ENCODE data around the gene FAM168B.

Gene FAM168B

DNA sequence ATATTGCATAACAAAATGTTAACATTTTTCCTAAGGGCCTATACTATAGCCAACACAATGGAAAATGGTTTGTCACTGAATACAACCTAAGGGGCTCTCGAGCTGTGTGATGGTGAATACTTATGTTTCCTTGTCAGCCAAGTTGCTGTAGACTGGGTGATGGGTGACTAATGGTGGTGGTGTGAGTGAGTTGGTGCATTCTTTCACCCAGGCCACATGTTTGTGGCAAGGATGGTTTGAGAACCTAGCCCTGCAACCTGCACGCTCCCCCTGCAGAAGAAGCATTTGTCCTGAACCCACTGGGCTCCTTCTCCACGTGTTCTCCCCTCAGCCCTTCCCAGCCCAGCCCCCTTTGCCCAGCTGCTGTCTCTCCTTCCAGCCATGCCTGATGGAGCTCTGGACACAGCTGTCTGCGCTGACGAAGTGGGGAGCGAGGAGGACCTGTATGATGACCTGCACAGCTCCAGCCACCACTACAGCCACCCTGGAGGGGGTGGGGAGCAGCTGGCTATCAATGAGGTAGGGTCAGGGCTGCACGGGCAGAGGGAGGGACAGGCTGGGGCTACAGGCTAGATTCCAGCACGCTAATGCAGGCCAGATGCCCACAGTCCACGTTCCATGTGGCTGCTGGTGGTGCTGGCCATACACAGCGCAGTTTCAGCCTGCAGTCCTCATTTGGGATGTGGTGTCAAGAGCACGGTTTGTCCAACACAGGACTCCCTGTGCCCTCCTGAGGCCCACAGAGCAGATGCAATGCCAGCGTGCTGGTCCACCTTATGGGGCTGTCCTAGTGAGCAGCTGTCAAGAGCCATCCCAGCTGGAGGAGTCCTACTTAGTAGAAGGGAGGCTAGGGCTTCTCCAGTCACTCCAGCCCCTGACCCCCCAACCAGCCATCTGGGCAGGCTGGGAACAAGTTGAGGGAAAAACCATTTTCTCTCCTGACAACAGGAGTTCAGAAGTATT lies 65.4 kb downstream of the FAM168B start:
- in situ Hi-C loops (cut with MboI; ENCODE audit: low sequenced_read_pairs): no loop called here

- in situ Hi-C loops (cut with MboI; ENCODE audit: low sequenced_read_pairs): no loop called here
Measured at GRCh38 chr2:131026919-131027318, 66.3 kb downstream of the FAM168B start.

DNA sequence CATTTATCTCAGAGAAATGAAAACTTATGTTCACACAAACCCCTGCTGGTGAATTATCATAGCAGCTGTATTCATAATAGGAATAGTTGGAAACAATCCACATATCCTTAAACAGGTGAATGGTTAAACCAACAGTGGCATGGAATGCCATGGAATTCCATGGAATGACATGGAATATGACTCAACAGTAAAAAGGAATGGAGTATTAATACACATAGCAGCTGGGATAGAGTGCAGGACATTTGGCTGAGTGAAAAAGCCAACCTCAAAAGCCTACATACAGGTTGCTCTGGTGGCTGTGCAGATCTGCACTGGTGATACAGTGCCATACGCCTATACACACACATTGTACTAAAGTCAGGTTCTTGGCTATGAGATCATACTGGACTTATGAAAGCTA lies 69.5 kb downstream of the FAM168B start:
- in situ Hi-C loops (cut with MboI; ENCODE audit: low sequenced_read_pairs): no loop called here

DNA sequence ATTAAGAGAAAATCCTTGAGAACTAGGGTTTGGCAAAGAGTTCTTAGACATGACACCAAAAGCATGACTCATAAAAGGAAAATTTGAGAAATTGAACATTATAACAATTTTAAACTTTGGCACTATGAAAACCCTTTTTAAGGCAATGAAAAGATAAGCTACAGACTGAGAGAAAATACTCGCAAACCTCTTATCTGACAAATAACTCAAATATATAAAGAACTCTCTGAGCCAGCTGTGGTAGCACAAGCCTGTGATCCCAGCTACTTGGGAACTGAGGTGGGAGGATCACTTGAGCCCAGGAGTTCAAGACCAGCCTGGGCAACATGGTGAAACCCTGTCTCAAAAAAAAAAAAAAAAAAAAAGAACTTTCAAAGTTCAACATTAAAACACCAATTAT lies 70.5 kb downstream of the FAM168B start:
- in situ Hi-C loops (cut with MboI; ENCODE audit: low sequenced_read_pairs): no loop called here

- in situ Hi-C loops (cut with MboI; ENCODE audit: low sequenced_read_pairs): no loop called here
Measured at GRCh38 chr2:131016826-131017741, 76.2 kb downstream of the FAM168B start.

- in situ Hi-C loops (cut with MboI; ENCODE audit: low sequenced_read_pairs): no loop called here
Measured at GRCh38 chr2:131015764-131016163, 77.5 kb downstream of the FAM168B start.

GRCh38 chr2:131014141-131014540 lies 79.1 kb downstream of the FAM168B start:
- in situ Hi-C loops (cut with MboI; ENCODE audit: low sequenced_read_pairs): no loop called here

DNA sequence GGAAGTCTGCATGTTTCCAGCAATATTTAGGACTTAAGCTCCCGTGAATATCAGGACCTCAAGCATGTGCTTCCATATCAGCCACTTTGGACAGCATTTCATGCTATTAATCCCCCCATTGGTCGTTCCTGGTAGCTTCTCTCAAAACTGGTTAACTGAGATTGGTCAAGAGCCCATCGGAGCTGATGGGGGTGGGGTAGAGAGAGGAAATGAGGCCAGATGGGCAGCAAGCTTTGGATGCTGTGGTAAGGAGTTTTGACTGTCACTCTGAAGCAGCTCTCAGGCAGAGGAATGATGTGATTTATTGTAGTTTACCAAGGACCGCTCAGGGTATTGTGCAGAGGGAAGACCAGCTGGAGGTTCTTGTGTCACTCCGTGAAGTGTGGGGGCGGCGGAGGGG lies 81.8 kb downstream of the FAM168B start:
- in situ Hi-C loops (cut with MboI; ENCODE audit: low sequenced_read_pairs): no loop called here

GRCh38 chr2:131010566-131010965 lies 82.7 kb downstream of the FAM168B start:
- in situ Hi-C loops (cut with MboI; ENCODE audit: low sequenced_read_pairs): no loop called here

DNA sequence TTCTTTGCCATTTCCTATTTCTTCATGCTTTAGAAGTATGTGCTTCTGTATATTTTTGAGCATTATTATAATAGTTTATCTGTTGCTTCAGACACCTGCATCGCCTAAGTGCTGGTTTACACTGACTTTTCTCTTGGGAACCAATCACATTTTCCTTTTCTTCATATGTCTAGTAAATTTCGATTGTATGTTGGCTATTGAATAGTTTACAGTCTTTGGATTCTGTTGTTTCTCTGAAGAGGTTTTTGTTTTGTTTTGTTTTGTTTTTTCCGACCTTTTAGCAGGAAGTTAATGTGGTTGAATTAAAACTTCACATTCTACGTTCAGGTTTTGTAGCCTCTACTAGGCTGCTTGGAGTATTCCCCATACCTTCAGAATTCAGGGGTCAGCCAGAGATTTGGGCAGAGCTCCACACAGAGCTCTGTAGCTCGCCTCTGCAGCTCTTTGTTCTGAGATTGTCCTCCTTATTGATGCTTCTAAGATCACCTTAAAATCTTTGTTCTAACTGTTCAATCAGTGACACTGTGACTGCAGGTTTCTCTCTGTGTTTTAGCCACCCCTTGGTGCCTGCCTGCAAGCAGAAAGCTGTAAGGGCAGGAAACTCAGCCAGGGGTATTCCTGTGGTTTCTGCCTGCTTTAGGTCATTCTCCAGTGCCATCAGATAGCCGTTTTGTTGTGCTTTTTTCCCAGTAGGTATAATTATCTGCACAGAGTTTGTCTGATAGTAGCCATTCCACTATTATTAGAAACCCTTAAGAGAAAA lies 83.4 kb downstream of the FAM168B start:
- in situ Hi-C loops (cut with MboI; ENCODE audit: low sequenced_read_pairs): no loop called here

DNA sequence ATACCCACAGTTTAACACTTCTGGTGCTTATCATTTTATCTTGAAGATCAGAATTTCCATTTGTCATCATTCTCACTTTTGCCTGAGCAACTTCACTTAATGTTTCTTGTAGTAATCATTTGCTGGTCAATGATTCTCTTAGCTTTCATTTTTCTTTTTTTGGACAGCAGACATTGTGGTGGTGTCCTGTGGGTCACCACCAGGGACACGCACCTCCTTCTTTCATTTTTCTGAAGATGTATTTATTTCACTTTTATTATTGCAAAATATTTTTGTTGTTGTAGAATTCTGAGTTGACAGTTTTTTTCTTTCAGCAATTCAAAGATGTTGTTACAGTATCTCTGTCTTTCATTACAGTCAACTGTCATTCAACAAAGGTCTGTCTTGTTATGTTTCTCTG lies 84.3 kb downstream of the FAM168B start:
- in situ Hi-C loops (cut with MboI; ENCODE audit: low sequenced_read_pairs): no loop called here

DNA sequence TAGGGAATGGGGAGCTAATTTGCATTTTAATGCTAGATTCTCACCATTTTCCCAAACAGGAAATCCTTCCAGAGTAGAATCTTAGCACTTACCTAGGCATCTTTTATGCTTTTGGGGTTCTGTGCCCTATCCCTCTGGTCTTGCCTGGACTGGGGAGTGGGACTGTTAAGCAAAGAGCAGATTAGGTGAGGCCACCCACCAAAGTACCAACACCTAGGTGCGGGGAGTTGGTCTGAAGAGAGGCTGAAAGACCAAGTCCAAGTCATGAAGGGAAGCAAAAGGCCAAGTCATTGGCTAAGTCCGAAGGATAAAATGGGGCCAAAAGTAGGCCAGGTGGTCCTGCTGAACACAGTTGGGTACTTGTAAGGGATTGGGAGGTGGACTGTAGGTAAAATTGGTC lies 86.7 kb downstream of the FAM168B start:
- in situ Hi-C loops (cut with MboI; ENCODE audit: low sequenced_read_pairs): no loop called here

DNA sequence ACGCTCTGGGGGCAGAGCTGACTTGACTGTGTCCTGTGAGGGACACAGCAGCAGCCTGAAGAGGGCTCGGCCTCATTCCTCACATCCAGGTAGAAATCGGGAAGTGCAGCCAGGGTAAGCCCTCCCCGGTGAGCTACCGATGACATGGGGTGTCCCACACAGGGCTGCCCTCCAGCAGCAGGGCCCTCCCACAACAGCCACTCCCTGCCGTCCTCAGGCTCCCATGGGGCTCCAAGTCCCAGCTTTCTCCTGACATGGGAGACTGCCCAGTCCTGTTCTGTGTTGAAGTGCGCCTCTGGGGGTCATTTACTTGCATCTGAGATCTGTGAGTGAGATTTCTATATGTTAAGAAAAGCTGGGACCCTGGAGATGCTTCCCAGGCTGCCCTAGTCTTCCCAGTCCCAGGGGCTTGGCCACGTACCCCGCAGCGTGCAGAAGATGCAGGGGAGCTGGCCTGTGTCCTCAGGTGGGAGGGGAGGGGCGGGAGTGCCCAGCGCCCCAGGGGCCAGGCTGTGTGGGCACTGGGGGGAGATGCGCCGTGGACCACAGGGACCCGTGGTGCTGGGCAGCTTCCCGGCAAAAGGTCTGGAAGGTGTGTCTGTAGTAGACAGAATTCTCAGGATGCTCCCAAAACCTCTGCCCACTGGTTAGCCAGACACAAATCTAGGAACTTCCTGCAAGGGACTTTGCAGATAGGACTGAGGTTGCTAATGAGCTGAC lies 87.9 kb downstream of the FAM168B start:
- in situ Hi-C loops (cut with MboI; ENCODE audit: low sequenced_read_pairs): no loop called here

DNA sequence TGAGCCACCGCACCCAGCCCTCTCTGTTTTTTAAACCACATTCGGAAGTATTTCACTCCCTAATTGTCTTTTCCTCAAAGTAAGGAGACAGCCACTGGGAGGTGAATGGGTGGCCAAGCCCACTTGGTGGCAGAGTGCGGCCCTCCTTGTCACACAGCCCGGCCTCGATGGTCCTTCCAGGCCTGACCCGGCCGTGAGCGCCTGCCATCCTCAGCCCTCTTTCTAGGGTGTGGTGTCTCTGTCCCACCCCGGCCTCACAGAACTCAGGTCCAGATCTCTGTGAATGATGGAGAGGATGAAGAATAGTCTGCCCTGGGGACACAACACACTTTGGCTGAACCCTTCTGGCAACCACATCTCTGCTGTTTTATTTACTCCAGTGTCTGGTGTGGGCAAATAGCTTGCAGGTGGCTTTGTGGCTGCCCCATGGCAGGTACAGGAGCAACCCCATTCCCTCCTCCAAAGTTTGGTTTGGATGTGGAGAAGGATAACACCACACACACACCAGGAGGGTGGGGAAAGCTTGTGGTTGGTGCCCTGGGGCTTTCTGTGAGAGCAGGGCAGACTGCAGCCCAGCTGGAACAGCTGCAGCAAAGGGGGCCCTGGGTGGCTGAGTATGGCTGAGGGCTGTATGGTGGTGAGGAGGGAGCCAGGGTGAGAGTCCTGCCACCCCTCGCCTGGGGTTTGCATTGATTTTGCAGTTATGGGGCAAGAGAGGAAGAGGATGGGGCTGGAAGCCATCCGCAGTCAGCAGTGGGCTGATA lies 88.6 kb downstream of the FAM168B start:
- in situ Hi-C loops (cut with MboI; ENCODE audit: low sequenced_read_pairs): no loop called here

DNA sequence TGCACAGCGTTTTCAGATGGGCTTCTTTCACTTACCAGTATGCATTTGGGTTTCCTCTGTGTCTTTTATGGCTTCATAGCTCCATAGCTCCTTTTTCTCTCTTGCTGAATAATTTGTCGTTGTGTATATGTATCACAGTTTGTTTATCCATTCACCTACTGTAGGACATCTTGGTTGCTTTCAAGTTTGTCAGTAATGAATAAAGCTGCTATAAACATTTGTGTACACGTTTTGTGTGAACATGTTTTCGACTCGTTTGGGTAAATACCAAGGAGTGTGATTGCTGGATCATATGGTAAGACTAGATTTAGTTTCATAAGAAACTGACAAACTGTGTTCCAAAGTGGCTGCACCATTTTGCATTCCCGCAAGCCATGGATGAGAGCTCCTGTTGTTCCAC lies 94.7 kb downstream of the FAM168B start:
- in situ Hi-C loops (cut with MboI; ENCODE audit: low sequenced_read_pairs): no loop called here
